WTC11 (cell line): Measurements from ENCODE around the gene PRRC2B. TPM values are rescaled to one million over a fixed set of nuclear protein-coding genes. Genes with fewer than 3 reads are reported as not detected.

Experiments used
- ATF1 ChIP-seq: sonication (generic); formaldehyde crosslinking; IDR thresholded peaks from 2 replicates; pipeline ENCODE4 v1.8.1; 2023; ENCODE audit warnings: mild to moderate bottlenecking, moderate library complexity, missing genetic modification reagents
- CBFB ChIP-seq: sonication (generic); formaldehyde crosslinking; IDR thresholded peaks from 2 replicates; pipeline ENCODE4 v1.8.1; 2022; ENCODE audit warnings: mild to moderate bottlenecking, low read depth, missing genetic modification reagents
- CREB1 ChIP-seq: sonication (generic); formaldehyde crosslinking; IDR thresholded peaks from 2 replicates; pipeline ENCODE4 v1.8.0; 2023; ENCODE audit warnings: mild to moderate bottlenecking, missing genetic modification reagents
- CREM ChIP-seq: sonication (generic); formaldehyde crosslinking; IDR thresholded peaks from 2 replicates; pipeline ENCODE4 v1.8.1; 2022; ENCODE audit warnings: mild to moderate bottlenecking, missing genetic modification reagents, moderate library complexity
- ELF4 ChIP-seq: sonication (generic); formaldehyde crosslinking; IDR thresholded peaks from 2 replicates; pipeline ENCODE4 v1.8.1; 2022; ENCODE audit warnings: low read depth, mild to moderate bottlenecking, moderate library complexity, missing genetic modification reagents
- ERG ChIP-seq: fragments of 250-450 bp; sonication (Bioruptor Pico); IDR thresholded peaks from 2 replicates; pipeline ENCODE4 v1.8.0; 2021; ENCODE audit warnings: mild to moderate bottlenecking
- ESRRA ChIP-seq: sonication (generic); formaldehyde crosslinking; IDR thresholded peaks from 2 replicates; pipeline ENCODE4 v1.8.1; 2022; ENCODE audit warnings: mild to moderate bottlenecking, missing genetic modification reagents, borderline replicate concordance
- FOXP1 ChIP-seq: sonication (generic); formaldehyde crosslinking; IDR thresholded peaks from 2 replicates; pipeline ENCODE4 v1.8.0; 2022; ENCODE audit warnings: missing genetic modification reagents, mild to moderate bottlenecking, moderate library complexity, borderline replicate concordance
- HMGA2 ChIP-seq: fragments of 250-450 bp; sonication (Bioruptor Pico); IDR thresholded peaks from 2 replicates; pipeline ENCODE4 v1.4.0; 2021; ENCODE audit warnings: mild to moderate bottlenecking, moderate library complexity
- JUN ChIP-seq: sonication (generic); formaldehyde crosslinking; IDR thresholded peaks from 2 replicates; pipeline ENCODE4 v1.8.0; 2023; ENCODE audit warnings: mild to moderate bottlenecking, missing genetic modification reagents
- NFATC4 ChIP-seq: fragments of 250-450 bp; sonication (Bioruptor Pico); IDR thresholded peaks from 2 replicates; pipeline ENCODE4 v1.9.0; 2021; ENCODE audit warnings: mild to moderate bottlenecking
- NFYB ChIP-seq: sonication (generic); formaldehyde crosslinking; conservative IDR thresholded peaks from 2 replicates; pipeline ENCODE4 v1.8.0; 2022; ENCODE audit warnings: low read depth, missing genetic modification reagents
- NR1H2 ChIP-seq: sonication (generic); formaldehyde crosslinking; IDR thresholded peaks from 2 replicates; pipeline ENCODE4 v1.9.0; 2021; ENCODE audit warnings: mild to moderate bottlenecking, moderate library complexity, missing genetic modification reagents
- NR3C1 ChIP-seq: sonication (generic); formaldehyde crosslinking; conservative IDR thresholded peaks from 2 replicates; pipeline ENCODE4 v1.8.1; 2023; ENCODE audit warnings: low read depth, mild to moderate bottlenecking, missing genetic modification reagents
- TEAD4 ChIP-seq: sonication (generic); formaldehyde crosslinking; IDR thresholded peaks from 2 replicates; pipeline ENCODE4 v1.8.0; 2022; ENCODE audit warnings: mild to moderate bottlenecking, missing genetic modification reagents
- ZNF138 ChIP-seq: sonication (generic); formaldehyde crosslinking; conservative IDR thresholded peaks from 2 replicates; pipeline ENCODE4 v1.8.1; 2022; ENCODE audit warnings: mild to moderate bottlenecking, moderate library complexity, missing genetic modification reagents
- ZNF232 ChIP-seq: sonication (generic); formaldehyde crosslinking; IDR thresholded peaks from 2 replicates; pipeline ENCODE4 v1.8.0; 2022; ENCODE audit warnings: mild to moderate bottlenecking, missing genetic modification reagents
- ZNF317 ChIP-seq: sonication (generic); formaldehyde crosslinking; IDR thresholded peaks from 2 replicates; pipeline ENCODE4 v1.8.1; 2023; ENCODE audit warnings: low read depth, mild to moderate bottlenecking, moderate library complexity, missing genetic modification reagents, borderline replicate concordance
- total RNA-seq: library from RNA; stranded (reverse); gene quantifications from 3 replicates; pipeline ENCODE4 v1.2.3, GENCODE V29; 2021
- TF ChIP-seq, protein P1 (sequence below): sonication (generic); formaldehyde crosslinking; IDR thresholded peaks from 2 replicates; pipeline ENCODE4 v1.8.0; 2023; ENCODE audit warnings: missing genetic modification reagents, mild to moderate bottlenecking, borderline replicate concordance
- TF ChIP-seq, protein P2 (sequence below): sonication (generic); formaldehyde crosslinking; IDR thresholded peaks from 2 replicates; pipeline ENCODE4 v1.8.1; 2023; ENCODE audit warnings: mild to moderate bottlenecking, missing genetic modification reagents
- TF ChIP-seq, protein P3 (sequence below): sonication (generic); formaldehyde crosslinking; IDR thresholded peaks from 2 replicates; pipeline ENCODE4 v1.8.1; 2023; ENCODE audit warnings: mild to moderate bottlenecking, missing genetic modification reagents
- TF ChIP-seq, protein P4 (sequence below): sonication (generic); formaldehyde crosslinking; IDR thresholded peaks from 2 replicates; pipeline ENCODE4 v1.8.1; 2022; ENCODE audit warnings: low read depth, missing genetic modification reagents, borderline replicate concordance
- TF ChIP-seq, protein P5 (sequence below): fragments of 250-450 bp; sonication (Bioruptor Pico); IDR thresholded peaks from 2 replicates; pipeline ENCODE4 v1.9.0; 2021; ENCODE audit warnings: mild to moderate bottlenecking

The PRRC2B gene
- total RNA-seq, 1 experiment from 2014 or later = 272 TPM

- TF ChIP-seq, protein P1, sequence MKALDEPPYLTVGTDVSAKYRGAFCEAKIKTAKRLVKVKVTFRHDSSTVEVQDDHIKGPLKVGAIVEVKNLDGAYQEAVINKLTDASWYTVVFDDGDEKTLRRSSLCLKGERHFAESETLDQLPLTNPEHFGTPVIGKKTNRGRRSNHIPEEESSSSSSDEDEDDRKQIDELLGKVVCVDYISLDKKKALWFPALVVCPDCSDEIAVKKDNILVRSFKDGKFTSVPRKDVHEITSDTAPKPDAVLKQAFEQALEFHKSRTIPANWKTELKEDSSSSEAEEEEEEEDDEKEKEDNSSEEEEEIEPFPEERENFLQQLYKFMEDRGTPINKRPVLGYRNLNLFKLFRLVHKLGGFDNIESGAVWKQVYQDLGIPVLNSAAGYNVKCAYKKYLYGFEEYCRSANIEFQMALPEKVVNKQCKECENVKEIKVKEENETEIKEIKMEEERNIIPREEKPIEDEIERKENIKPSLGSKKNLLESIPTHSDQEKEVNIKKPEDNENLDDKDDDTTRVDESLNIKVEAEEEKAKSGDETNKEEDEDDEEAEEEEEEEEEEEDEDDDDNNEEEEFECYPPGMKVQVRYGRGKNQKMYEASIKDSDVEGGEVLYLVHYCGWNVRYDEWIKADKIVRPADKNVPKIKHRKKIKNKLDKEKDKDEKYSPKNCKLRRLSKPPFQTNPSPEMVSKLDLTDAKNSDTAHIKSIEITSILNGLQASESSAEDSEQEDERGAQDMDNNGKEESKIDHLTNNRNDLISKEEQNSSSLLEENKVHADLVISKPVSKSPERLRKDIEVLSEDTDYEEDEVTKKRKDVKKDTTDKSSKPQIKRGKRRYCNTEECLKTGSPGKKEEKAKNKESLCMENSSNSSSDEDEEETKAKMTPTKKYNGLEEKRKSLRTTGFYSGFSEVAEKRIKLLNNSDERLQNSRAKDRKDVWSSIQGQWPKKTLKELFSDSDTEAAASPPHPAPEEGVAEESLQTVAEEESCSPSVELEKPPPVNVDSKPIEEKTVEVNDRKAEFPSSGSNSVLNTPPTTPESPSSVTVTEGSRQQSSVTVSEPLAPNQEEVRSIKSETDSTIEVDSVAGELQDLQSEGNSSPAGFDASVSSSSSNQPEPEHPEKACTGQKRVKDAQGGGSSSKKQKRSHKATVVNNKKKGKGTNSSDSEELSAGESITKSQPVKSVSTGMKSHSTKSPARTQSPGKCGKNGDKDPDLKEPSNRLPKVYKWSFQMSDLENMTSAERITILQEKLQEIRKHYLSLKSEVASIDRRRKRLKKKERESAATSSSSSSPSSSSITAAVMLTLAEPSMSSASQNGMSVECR = no peak; the same call in 1 of the 2 replicates
- TF ChIP-seq NFATC4 (CRISPR knock-in tag) (no peak), NR3C1 (CRISPR knock-in tag) (no peak), CBFB (CRISPR knock-in tag) (peak; percentile 82; the same call in 1 of the 2 replicates), NR1H2 (CRISPR knock-in tag) (no peak), ESRRA (CRISPR knock-in tag) (peak; percentile 80), CREB1 (CRISPR knock-in tag) (peak; percentile 85), ELF4 (CRISPR knock-in tag) (no peak), TEAD4 (CRISPR knock-in tag) (no peak), ZNF232 (peak; percentile 94; the same call in 1 of the 2 replicates), ERG (CRISPR knock-in tag) (peak; percentile 84; the same call in 1 of the 2 replicates), FOXP1 (0 out of 2 replicates have a peak, but pooled peaks have one; percentile 23), JUN (peak; percentile 75; the same call in 1 of the 2 replicates), CREM (CRISPR knock-in tag) (peak; percentile 86), HMGA2 (CRISPR knock-in tag) (no peak), ZNF317 (CRISPR knock-in tag) (peak; percentile 37; the same call in 1 of the 2 replicates), ATF1 (peak; percentile 77; the same call in 1 of the 2 replicates), ZNF138 (no peak; the same call in 1 of the 2 replicates), NFYB (no peak)
- TF ChIP-seq, protein P2, sequence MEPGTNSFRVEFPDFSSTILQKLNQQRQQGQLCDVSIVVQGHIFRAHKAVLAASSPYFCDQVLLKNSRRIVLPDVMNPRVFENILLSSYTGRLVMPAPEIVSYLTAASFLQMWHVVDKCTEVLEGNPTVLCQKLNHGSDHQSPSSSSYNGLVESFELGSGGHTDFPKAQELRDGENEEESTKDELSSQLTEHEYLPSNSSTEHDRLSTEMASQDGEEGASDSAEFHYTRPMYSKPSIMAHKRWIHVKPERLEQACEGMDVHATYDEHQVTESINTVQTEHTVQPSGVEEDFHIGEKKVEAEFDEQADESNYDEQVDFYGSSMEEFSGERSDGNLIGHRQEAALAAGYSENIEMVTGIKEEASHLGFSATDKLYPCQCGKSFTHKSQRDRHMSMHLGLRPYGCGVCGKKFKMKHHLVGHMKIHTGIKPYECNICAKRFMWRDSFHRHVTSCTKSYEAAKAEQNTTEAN = no peak
- TF ChIP-seq, protein P3, sequence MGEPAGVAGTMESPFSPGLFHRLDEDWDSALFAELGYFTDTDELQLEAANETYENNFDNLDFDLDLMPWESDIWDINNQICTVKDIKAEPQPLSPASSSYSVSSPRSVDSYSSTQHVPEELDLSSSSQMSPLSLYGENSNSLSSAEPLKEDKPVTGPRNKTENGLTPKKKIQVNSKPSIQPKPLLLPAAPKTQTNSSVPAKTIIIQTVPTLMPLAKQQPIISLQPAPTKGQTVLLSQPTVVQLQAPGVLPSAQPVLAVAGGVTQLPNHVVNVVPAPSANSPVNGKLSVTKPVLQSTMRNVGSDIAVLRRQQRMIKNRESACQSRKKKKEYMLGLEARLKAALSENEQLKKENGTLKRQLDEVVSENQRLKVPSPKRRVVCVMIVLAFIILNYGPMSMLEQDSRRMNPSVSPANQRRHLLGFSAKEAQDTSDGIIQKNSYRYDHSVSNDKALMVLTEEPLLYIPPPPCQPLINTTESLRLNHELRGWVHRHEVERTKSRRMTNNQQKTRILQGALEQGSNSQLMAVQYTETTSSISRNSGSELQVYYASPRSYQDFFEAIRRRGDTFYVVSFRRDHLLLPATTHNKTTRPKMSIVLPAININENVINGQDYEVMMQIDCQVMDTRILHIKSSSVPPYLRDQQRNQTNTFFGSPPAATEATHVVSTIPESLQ (CRISPR knock-in tag) = no peak
- TF ChIP-seq, protein P4, sequence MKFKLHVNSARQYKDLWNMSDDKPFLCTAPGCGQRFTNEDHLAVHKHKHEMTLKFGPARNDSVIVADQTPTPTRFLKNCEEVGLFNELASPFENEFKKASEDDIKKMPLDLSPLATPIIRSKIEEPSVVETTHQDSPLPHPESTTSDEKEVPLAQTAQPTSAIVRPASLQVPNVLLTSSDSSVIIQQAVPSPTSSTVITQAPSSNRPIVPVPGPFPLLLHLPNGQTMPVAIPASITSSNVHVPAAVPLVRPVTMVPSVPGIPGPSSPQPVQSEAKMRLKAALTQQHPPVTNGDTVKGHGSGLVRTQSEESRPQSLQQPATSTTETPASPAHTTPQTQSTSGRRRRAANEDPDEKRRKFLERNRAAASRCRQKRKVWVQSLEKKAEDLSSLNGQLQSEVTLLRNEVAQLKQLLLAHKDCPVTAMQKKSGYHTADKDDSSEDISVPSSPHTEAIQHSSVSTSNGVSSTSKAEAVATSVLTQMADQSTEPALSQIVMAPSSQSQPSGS = no peak; the same call in 1 of the 2 replicates
- TF ChIP-seq, protein P5, sequence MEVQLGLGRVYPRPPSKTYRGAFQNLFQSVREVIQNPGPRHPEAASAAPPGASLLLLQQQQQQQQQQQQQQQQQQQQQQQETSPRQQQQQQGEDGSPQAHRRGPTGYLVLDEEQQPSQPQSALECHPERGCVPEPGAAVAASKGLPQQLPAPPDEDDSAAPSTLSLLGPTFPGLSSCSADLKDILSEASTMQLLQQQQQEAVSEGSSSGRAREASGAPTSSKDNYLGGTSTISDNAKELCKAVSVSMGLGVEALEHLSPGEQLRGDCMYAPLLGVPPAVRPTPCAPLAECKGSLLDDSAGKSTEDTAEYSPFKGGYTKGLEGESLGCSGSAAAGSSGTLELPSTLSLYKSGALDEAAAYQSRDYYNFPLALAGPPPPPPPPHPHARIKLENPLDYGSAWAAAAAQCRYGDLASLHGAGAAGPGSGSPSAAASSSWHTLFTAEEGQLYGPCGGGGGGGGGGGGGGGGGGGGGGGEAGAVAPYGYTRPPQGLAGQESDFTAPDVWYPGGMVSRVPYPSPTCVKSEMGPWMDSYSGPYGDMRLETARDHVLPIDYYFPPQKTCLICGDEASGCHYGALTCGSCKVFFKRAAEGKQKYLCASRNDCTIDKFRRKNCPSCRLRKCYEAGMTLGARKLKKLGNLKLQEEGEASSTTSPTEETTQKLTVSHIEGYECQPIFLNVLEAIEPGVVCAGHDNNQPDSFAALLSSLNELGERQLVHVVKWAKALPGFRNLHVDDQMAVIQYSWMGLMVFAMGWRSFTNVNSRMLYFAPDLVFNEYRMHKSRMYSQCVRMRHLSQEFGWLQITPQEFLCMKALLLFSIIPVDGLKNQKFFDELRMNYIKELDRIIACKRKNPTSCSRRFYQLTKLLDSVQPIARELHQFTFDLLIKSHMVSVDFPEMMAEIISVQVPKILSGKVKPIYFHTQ (CRISPR knock-in tag) = no peak
Measured at GRCh38 chr9:131502781-131503625, 109.1 kb downstream of the PRRC2B start, which contains the start of gene POMT1 (continued).
